SW480 (cell line): ENCODE measurements around the gene YWHAB.

Source experiments
- DNase-seq: peaks from one replicate; pipeline ENCODE4 v3.0.0-alpha.2; 2016; ENCODE audit warnings: low spot score

The YWHAB gene

GRCh38 chr20:44955270-44955669 is 69.8 kb downstream of the YWHAB start:
- no peak for DNase-seq

- no peak for DNase-seq
Observed at GRCh38 chr20:44956410-44956809, 70.9 kb downstream of the YWHAB start.
